ENCODE data around the gene TBC1D3.
"Not testable (repeated sequence)": the region's sequence is repeated elsewhere in the genome, so short reads cannot be mapped to it uniquely, and the experiment has no call there.

Gene TBC1D3

GRCh38 chr17:38192455-38192854, at the start of gene TBC1D3:
Gene TBC1D3, minus strand, starts transcription at chr17:38192555. Its CDS starts 1,526 bp downstream, at chr17:38191029.
- DNase-seq: not testable (repeated sequence)

- DNase-seq: not testable (repeated sequence)
Measured at GRCh38 chr17:38232790-38233189, 40.4 kb upstream of the TBC1D3 start.

GRCh38 chr17:38225844-38226495, 33.6 kb upstream of the TBC1D3 start:
- not testable (repeated sequence) for DNase-seq

- not testable (repeated sequence) for DNase-seq
Measured at GRCh38 chr17:38220867-38221266, 28.5 kb upstream of the TBC1D3 start.

GRCh38 chr17:38200271-38200670, 7.9 kb upstream of the TBC1D3 start:
- not testable (repeated sequence) for DNase-seq

GRCh38 chr17:38134860-38135259, 57.5 kb downstream of the TBC1D3 start:
- DNase-seq: not testable (repeated sequence)

Measured in NCI-H2029 treated with DMSO at 0.1 percent for 48 hours (cell line).